C4-2B (cell line): ENCODE results near the gene SMG7.

ENCODE experiments used
- H3K27ac ChIP-seq: fragments of 450-650 bp; 2 replicates; pipeline ENCODE4 v1.5.1; 2017
- ZFX ChIP-seq: fragments of 450-650 bp; IDR thresholded peaks from 2 replicates; pipeline ENCODE4 v1.6.1; 2017
- TF ChIP-seq, protein P1 (sequence below): fragments of 450-650 bp; conservative IDR thresholded peaks from 2 replicates; pipeline ENCODE4 v1.5.1; 2017; ENCODE audit warnings: mild to moderate bottlenecking

Gene SMG7

GRCh38 chr1:183550915-183551314, 78.6 kb downstream of the SMG7 start:
- no peak overlapping the region for H3K27ac ChIP-seq
- no peak for TF ChIP-seq ZFX
- TF ChIP-seq, protein P1, sequence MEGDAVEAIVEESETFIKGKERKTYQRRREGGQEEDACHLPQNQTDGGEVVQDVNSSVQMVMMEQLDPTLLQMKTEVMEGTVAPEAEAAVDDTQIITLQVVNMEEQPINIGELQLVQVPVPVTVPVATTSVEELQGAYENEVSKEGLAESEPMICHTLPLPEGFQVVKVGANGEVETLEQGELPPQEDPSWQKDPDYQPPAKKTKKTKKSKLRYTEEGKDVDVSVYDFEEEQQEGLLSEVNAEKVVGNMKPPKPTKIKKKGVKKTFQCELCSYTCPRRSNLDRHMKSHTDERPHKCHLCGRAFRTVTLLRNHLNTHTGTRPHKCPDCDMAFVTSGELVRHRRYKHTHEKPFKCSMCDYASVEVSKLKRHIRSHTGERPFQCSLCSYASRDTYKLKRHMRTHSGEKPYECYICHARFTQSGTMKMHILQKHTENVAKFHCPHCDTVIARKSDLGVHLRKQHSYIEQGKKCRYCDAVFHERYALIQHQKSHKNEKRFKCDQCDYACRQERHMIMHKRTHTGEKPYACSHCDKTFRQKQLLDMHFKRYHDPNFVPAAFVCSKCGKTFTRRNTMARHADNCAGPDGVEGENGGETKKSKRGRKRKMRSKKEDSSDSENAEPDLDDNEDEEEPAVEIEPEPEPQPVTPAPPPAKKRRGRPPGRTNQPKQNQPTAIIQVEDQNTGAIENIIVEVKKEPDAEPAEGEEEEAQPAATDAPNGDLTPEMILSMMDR: no peak

DNA sequence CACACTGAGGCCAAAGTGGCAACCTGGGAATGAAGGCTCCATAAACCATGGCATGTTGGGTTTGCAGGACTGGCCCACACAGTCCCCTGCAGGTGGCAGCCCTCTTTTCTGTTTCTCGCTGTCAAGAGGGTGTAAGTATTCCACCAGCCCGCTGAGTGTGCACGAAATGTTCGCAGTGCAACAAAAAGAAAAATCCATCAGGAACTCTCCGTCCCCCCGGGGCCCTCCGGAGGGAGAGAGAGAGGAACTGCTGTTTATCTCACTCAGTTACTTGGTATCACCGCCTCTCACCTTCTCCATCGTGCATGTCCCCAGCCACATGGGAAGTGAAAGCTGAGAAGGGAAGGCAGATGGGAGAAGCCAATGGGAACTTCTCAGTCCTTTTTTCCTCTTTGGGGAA, 79.6 kb downstream of the SMG7 start:
- TF ChIP-seq, protein P1: no peak
- no peak for TF ChIP-seq ZFX
- H3K27ac ChIP-seq: no peak overlapping the region

DNA sequence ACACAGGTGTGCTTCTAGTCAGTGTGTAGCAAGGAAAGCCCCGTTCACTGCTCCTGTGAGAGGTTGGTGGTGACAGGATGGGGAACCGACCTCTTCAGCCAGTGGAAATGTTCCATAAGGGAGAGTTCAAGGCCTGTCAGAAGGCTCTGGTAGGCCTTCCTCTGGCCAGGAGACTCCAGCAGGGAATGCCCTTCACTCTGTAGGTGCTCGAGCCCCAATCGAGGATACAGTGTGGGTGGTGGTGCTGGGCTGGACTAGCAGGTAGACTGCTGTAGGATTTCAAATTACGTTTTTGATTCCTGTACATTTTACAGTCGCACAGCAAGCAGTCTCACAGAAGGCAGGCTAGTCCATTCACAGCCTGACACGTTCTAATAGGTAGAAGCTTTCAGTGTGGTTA, 80.1 kb downstream of the SMG7 start:
- no peak overlapping the region for H3K27ac ChIP-seq

GRCh38 chr1:183552891-183553290, 80.6 kb downstream of the SMG7 start:
- TF ChIP-seq, protein P1: no peak
- no peak for TF ChIP-seq ZFX
- no peak overlapping the region for H3K27ac ChIP-seq

More for the DNA sequence above, 80.1 kb downstream of the SMG7 start:
- no peak for TF ChIP-seq ZFX
- TF ChIP-seq, protein P1: no peak

DNA sequence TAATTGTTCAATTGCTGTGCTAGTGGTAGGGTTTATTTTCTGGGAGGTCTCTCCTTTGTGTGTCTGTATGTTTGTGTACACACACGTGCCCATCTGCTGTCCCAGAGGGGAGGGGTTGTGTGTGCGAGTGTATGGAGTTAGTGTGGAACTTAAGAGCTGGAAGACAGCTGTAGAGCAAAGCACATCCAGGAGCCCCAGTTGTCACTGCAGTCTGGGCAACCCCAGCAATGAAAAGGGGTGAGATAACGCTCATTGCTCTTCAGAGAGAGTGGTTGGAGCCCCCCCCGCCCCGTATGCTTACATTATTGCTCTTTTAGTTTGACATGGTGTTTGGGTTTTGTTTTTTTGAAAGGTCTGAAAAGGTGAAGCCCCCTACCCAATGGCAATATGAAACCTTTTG, 81.0 kb downstream of the SMG7 start:
- TF ChIP-seq, protein P1: no peak
- no peak overlapping the region for H3K27ac ChIP-seq

DNA sequence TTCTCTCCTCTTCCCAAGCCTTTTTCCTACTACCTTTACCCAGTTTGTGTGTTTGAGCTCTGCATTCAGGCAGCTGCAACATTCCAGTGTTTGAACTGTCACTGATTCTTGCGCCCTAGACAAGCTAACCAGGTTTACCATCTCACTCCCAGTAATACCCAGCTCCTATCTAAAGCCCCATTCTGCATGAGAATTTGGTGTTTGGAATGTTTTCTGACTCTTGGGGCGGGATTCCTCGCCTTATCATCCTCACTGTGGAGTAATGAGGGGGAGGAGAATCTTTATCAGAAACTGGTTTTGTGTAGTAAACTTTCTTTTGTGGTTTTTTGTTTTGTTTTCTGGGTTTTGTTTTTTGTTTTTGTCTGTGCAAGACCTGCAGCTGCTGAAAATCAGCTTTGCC, 81.5 kb downstream of the SMG7 start:
- TF ChIP-seq ZFX: no peak
- TF ChIP-seq, protein P1: no peak
- H3K27ac ChIP-seq: no peak overlapping the region

DNA sequence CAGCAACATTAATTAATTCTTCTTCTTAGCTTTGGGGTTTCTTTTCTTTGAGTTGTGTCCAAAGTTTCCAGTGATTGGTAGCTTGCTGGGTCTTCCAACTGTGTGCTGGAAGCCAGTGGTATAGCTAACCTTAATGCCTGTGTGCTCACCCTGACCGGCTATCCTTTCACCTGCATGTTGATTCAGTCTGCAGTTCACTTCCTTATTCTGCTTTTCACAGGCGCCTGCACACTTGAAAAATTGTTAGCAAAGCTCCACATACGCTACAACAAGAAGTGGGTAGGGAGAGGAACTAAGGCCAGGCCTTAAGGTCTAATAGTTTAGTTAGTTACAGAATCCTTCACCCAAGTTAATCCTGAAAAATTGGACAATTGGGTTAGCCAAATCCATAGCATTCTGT, 82.3 kb downstream of the SMG7 start:
- no peak overlapping the region for H3K27ac ChIP-seq
- TF ChIP-seq, protein P1: no peak
- no peak for TF ChIP-seq ZFX
